Hepatic stellate cell (primary cell): ENCODE data around the gene KIAA1210.

Experiments used
- DNase-seq: peaks from one replicate; pipeline ENCODE4 v3.0.0; 2011; ENCODE audit warnings: low spot score

Gene KIAA1210

DNA sequence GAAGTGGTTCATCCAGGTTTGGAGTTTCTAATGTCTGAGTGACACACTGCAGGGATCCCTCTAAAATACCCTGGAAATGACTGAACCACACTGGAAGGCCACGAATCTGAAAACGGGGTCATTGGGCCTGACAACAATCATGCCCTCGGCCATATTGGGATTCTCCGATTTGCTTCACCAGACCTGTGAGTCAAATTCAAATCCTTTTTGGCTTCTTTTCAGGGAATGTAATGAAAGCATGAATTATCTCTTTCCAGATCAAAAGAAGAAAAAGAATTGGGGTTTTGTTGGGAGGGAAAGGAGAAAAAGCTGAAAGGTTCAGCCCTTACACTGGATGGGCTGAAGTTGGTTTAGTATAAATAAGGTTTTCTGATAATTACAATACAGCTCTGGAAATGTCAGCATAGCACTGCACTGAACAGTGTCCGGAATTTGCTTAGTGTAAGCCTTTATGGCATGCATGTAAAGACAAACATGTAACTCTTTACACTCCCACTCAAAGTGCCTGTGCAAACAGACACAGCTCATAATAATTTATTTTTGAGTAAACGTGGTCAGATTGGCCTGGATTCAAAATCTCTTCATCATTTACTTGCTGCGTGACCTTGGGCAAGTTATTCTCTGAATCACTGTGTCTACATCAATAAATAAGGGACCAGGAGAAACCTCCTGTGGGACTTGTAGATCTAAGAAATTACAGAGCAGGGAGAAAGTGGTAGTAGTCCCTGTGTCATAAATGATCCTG, 33.4 kb downstream of the KIAA1210 start:
- DNase-seq, result no peak

DNA sequence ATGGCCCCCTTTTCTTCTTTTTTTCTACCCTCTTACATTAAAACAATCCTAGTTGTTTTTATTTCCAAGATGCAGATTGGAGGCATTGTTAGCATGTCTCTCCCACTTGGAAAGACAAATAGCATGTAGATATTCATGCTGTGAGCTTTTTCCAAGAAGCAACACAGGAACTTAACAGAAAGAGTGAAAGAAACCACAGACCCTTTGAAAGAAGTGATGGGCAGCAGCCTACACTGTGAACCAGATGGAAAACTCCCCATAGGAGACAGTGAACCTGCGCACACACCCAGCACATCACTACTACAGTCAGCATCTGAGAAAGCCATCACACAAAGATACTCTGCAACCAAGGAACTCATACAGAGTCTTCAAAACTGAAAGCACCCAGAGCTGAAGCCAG, 37.0 kb downstream of the KIAA1210 start:
- DNase-seq, result no peak

DNA sequence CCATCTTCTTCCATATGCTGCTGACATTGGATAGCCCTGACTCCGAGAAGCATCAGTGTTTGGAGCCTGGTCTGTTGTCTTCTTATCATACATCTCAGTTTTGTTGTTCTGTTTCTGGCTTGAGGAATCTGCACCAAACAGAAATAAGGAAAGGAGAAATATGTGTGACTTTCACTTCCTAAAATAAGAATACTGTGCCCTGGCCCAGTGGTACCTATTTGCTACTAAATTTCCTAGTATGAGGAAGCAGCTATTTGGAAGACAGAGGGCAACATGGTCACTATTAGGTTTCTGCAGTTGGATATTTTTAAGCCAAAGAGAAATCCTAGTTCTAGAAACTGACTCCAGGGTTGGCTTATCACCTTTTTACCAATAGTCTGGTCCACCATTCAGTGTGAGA, 38.0 kb downstream of the KIAA1210 start:
- no peak for DNase-seq

DNA sequence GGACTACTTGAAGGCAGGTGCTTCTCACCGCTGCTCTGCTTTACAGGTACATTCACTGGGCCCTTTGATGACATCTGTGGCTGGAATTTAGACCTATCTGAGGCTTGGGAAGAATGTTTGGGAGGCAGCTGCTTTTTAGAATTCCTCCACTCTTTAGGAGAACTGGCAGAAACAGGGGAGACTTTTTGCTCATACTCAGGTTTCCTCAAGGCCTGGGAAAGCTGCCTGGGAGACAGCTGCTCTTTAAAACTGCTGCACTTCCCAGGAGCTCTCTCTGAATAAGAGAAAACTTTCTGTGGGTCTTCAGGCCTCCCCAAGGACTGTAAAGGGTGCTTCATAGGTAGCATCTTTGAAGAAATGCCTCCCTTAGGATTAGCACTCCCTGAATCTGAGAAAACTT, 40.5 kb downstream of the KIAA1210 start:
- no peak for DNase-seq

DNA sequence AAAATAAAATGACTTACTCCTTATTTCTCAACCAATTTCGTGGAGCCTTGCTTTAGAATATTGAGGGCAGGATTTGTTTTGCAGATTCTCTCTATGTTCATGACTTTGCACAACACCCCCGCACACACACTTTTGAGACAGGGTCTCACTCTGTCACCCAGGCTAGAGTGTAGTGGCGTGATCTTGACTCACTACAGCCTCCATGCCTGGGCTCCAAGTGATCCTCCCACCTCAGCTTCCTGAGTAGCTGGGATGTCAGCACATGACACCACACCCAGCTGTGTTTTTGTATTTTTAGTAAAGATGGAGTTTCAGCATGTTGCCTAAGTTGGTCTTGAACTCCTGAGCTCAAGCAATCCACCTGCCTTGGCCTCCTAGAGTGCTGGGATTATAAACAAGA, 42.8 kb downstream of the KIAA1210 start:
- DNase-seq, result no peak

DNA sequence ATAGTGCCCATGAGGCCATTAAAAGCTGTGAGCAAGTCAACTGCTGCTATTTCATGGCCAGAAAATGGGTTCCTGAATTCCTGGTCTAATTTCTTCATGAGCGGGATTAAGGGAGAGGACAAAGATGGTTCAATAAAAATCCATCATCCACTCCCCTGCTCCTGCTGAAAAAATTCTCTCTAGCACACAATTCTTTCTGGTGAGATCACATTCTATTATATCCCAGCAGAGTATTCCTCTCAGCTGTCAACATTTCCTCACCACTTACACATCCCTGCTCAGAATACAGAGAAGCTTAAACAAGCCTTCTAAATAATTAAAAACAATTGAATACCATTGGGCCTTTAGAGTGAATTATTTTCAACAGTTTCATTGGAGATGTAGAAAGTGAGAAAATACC, 45.3 kb downstream of the KIAA1210 start:
- no peak for DNase-seq

DNA sequence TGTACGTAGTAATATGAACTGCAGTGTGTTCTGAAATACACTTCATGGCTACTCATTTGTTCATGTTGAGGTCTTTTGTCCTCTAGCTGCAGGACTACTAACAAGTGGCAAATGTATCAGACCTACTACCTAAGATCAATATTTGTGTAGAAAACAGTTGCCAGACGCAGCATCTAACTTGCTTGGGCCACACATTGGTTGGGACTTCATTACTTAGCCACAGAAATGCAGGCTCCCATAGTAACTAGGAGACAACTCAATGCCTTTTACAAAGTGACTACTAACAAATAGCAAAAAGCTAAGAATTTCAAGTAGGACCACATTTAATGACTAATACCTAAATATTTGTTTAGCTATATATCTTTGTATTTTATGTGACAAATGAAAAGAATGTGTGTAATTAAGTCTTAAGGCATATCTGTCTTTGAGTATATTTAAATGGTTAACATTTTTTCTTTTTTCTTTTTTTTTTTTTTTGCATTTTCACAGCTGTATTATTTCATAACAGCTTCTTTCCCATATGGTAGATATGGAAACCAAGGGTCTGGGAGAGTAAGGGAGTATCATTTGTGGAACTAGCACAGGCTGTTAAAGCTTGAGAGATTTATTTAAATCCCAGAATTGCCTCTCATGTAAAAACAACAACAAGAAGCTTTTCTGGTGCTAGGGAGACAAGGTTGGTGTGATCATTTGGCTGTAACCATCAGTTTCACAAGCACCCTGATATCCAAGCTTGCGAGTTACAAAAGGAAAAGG, 52.2 kb downstream of the KIAA1210 start:
- DNase-seq, result no peak

DNA sequence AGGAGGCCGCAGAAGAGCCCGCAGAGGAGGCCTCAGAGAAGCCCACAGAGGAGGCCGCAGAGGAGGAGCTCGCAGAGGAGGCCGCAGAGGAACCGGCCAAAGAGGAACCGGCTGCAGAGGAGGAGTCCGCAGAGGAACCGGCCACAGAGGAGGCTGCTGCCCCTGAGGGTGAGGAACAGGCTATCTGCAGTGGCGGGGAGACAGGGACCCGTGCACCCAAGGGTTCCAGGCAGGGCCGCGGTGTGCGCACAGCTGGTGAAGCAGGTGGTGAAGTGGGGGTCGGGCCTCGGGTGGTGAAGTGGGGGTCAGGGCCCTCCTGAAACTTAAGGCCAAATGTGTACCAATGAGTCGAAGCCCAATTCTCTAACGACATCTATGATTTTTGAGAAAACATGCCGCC, 53.7 kb downstream of the KIAA1210 start:
- no peak for DNase-seq

DNA sequence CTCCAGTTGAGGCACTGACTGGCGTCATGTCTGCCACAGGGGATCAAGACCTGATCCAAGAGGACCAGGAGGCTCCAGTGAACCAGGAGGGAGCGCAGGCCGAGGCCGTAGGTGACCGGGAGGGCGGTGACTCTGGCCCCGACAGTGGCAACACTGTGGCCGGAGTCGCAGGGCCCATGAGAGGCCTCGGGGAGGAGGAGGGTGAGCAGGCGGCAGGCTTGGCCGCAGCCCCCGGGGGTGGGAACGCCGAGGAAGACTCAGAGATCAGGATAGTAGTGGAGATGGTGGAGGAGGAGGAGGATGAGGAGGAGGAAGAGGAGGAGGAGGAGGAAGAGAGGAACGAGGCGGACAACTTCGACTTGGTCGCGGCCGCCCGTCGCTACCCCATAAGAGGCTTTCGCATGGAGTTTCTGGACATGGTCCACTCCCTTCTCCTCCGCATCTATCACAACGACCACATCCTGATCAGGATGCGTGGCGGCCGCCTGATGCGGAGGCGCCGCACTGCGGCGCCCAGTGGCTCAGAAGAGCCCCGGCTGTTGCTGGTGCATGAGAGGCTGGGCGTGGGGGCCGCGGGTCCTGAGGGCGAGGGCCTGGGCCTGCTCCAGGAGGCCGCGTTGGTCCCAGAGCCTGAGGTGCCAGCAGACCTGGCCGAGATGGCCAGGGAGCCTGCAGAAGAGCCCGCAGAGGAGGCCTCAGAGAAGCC, 54.3 kb downstream of the KIAA1210 start:
- no peak for DNase-seq

DNA sequence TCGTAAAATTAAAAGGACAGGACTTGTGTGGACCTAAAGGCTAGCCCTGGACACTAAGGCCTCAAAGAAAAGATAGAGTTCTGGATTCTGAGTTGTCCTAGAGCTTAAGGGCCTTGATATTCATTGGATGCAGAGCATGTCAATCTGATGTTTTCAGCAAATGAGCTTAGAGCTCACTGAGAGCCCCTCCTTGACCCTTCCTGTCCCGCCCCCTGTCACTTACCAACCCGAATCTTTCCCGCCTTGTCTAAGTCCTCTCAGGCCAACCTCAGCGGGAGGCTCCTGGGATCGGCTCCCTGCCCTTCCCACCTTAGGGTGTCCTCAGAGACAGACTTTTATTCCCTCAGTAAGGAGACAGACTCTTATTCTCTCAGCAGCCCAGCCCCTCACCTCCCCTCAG, 54.9 kb downstream of the KIAA1210 start, which contains the start of gene CT47C1:
CT47C1 (plus strand) TSS at position 250 of the 400 bp plus-strand sequence. CDS start 233 bp downstream, outside the sequence.
- DNase-seq, result no peak

DNA sequence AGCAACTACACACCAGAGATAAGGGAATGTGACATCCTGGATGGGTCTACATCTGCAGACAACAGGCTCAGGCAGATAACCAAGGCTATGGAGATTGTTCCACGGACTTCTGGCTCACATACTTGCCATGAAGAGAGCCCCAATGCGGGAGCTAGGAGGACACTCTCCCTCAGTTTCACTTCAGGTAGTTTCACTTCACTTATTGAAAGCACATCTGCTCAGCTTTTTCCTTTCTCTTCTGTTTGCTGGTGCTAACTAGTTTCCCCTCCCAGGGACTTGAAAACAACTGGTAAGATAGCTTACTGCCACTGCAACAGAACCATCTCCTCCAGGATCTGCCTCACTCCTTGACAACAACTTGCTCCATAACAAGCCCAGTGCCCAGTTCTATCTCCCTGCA, 56.2 kb downstream of the KIAA1210 start:
- no peak for DNase-seq

DNA sequence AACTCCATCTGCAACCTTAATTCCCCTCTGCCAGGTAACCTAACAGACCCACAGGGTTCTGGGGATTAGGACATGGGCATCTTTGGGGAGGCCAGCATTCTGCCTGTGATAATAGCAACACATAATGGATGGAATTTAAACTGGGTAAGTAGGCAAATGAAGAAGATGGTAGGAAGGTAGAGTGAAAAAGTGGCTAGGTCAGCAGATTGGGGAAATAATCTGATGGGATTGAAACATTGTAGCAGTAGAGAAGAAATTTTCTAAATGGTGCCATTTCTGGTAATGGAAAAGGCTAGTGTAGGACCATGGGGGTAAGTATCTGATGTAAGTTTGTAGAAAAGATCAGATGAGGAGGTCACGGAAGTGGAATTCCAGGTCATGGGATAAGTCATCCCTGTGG, 57.9 kb downstream of the KIAA1210 start:
- no peak for DNase-seq

DNA sequence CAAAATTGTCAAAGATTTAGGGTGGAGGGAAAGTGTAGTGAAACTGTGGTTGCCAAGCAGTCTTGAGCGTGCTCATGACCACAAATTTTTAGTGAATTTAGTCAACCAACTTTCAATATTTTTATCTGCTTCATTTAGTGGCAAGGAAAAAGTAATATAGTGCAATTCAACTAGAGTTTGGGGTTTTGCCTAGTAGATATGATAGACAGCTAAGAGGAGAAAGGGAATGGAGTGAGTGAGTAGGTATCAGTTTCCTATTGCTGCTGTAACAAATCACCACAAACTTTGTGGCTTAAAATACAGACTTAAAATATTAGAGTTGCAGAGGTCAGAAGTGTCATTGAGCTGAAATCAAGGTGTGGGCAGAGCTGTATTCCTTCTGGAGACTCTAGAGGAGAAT, 58.5 kb downstream of the KIAA1210 start:
- DNase-seq, result no peak

DNA sequence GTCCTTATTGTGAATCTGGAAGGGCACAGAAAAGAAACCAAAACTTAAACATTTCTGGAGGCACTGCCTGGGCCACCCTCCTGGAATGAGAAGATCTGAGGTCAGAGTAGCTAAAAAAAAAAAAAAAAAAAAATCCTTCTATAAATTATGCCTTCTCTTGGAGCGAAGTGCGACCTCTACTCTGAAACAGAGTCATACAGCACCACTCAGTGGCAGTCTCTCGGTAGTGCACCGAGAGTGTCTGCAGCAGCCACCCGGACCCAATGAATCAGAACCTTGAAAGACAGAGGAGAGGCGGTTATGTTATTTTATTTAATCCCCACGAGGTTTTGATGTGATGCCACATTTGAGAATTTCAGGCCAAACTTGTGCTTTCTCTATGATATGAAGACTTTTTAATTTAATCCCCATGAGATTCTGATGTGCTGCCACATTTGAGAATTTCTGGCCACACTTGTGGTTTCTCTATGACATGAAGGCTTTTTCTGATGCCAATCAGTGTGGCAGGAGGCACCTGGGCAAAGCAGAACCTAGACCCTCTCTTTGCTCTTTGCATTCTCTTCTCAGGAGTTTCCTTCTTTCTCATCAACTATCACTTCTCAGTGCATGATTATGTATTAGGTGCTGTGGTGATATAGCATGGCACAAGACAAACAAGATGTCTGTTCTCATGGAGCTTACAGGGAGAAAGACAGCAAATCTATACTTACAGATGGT, 60.4 kb downstream of the KIAA1210 start:
- DNase-seq, result peak; percentile 42

DNA sequence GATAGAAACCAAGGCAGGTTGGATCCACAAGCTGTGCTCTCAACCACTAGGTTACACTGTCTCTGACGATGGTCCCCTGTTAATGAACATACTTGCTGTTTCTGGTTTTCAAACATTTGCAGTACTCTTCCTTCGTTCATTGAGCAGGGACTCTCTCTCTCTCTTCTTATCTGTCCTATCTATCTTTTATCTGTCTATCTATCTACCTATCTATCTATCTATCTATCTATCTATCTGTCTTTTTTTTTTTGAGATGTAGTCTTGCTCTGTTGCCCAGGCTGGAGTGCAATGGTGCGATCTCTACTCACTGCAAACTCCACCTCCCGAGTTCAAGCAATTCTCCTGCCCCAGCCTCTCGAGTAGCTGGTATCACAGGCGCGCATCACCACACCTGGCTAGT, 64.2 kb downstream of the KIAA1210 start:
- DNase-seq, result no peak

DNA sequence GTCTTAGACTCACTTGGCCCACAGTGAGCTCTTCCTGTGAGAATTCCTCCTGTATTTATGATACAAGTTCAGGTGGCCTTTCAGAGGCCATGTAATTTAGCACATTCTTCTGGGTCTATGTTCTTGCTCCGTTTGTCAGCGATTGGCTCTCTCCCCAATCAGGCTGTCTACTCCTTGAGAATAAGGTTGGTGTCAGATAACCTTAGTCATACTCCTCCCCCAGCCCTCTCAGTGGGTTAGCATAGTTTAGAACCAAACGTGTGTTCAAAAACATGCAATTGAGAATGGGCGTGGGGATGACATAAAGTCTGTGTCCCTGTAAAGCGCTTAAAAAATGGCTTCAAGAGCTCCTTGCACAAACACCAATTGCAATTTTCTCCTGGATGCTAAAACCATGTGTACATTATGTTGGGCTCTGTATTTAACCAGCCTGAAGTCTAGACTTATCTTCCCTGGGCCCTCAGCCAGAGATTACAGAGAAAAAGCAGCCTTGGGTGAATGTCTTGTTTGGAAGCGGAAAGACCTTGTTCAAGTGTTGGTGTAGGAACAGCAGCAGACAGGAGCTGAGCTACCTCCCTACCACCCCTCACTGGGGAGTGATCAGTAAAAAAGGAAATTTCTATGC, 64.8 kb downstream of the KIAA1210 start:
- no peak for DNase-seq

DNA sequence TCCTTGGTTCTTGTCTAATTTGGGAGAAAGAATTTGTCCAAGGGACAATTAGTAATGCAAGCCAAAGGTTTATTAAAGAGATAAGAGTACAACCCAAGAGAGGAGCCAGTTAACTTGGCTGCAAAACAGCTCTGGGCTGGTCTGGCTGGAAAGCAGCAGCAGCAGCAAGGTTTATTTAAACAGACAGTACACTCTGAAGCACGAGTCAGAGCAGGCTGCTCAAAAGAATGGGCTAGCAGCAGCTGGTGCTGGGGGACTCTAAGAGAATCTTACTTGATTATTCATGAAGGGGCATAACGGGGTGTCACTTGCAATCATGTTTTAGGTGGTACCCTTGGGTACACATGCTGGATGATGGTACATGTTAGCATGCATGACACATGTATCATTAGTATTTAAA, 71.9 kb downstream of the KIAA1210 start:
- DNase-seq, result no peak

DNA sequence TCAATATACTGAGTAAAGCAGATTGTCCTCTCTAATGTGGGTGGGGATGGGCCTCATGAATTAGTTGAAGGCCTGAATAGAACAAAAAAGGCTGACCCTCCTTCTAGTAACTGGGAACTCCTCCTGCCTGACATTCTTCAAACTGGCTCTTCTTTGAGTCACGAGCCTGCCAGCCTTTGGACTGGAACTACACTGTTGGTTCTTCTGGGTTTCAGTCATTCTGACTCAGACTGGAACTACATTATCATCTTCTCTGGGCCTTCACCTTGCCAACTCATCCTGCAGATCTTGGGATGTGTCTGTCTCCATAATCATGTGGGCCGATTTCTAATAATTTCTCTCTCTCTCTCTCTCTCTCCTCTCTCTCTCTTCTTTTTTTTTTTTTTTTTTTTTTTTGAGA, 81.7 kb downstream of the KIAA1210 start:
- DNase-seq, result no peak

DNA sequence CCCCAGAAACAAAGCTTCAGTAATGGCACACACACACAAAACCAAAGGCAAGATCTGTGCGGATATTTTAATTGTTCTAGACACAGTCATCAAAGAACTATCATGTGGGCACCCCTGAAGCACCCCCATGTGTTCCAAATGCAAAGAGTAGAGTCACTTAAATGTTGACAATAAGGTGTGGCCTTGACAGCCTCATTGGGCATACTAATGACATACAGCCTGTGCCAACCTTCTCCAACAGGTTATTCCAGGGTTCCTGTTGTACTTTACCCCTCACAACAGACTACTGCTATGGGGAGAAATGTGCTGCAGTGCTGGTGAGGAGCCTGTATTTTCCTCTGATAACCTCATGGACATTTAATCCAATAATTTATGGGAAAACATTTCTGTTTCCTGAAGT, 84.6 kb downstream of the KIAA1210 start:
- DNase-seq, result no peak

DNA sequence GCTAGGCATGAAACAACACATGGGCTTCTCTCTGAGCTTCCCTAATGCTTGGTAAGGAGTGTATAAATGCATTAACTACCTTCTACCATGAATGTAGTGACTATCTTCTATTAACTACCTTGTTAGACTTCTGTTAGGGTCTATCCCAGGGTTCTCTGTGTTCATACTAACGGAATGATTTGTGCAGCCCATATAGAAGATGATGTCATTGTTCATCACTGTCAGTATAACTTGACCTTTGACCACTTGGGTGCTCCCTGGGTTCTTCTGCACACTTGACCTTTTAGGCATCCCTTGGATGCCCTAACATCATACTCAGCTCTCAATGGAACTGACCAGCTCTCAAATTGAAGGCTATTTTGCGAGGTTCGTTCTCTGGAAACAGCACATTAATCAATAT, 85.6 kb downstream of the KIAA1210 start:
- DNase-seq, result no peak

DNA sequence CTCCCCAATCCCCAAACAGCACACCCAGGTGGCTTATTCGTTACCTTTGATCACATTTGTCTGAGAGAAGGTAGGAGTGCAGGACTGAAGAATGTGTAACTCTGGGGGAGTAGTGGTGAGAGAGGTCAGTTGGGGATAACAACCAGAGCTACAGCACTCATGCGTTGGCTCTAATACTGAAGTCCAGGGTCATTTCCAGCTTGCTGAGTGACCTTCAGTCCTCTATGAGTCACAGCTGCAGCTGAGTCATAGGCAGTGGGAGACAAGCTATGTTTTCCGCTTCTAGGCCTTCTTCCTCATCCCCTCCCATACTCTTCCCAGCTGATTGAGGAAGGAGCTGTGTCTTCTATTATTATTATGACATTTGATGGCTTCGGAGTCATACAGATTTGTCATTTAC, 86.4 kb downstream of the KIAA1210 start:
- DNase-seq, result peak; percentile 55

DNA sequence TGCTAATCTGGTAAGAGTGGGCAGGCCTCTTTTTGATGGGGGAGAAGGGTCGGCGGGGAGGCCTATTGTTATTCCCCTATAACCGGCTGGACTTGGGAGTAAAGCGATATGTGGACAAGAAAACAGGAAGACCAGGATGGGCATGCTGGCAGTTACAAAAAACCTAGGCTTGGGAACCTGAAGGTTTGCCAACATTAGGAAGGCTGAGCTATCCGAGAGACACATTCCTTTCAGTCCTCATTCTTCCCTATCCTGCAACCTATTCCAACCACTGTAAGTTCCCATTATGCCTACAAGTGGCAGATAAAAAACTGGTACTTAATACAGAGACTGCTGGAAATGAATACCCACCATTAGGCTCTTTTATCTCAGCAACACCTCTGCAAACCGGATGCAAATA, 87.2 kb downstream of the KIAA1210 start:
- DNase-seq, result no peak
